NCI-H128 (cell line): ENCODE measurements around the gene TMEM248.
"Not testable (repeated sequence)": the region's sequence is repeated elsewhere in the genome, so short reads cannot be mapped to it uniquely, and the experiment has no call there.

ENCODE experiments used
- DNase-seq: peaks from one replicate; lab custom pipeline; 2025; ENCODE audit not compliant: unreplicated experiment; lab: John Stamatoyannopoulos, UW

TMEM248 gene

DNA sequence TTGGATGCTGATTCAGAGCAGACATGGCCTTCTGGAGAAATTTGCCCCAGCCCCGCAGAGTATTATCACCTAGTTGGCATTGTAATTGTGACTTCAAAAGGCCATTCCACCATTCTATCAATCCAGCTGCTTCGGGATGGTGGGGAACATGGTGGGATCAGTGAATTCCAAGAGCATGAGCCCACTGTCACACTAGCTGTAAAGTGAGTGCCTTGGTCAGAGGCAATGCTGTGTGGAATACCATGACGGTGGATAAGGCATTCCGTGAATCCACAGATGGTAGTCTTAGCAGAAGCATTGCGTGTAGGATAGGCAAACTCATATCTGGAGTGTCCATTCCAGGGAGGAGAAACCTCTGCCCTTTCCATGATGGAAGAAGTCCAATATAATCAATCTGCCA is 13.3 kb upstream of the TMEM248 start:
- no peak for DNase-seq

DNA sequence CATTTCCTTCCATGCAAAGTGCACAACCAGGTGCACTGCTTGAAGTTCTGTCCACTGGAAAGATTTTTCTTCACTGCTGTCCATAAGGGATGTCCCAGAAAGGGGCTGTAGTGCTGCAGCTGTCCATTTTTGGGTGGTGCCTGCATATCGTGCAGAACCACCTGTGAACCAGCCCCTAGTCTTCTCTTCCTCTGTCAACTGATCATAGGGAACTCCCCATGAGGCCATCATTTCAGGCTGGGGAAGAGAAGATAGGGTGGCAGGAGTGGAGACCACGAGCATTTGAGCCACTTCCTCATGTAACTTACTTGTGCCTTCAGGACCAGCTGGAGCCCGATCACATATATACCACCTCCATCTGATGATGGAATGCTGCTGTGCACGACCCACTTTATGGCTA is 12.4 kb upstream of the TMEM248 start:
- DNase-seq: not testable (repeated sequence)

DNA sequence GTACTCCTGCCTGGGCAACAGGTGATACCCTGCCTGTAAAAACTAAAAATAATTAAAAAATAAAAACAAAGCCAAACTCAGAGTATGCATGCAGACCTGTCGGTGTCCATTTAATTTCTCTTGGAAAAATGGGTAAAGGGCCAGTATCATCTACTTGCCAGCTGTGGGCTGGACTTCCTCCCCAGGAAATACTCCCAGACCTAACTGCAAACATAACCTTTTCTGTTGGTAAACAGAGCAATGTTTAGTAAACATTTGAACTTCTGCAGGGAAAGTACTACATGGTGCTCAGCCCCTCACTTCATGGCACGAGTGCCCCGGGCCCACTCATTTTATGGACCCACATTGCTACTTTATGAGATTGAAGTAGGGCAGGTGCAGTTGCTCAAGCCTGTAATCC is 10.2 kb upstream of the TMEM248 start:
- DNase-seq: no peak

DNA sequence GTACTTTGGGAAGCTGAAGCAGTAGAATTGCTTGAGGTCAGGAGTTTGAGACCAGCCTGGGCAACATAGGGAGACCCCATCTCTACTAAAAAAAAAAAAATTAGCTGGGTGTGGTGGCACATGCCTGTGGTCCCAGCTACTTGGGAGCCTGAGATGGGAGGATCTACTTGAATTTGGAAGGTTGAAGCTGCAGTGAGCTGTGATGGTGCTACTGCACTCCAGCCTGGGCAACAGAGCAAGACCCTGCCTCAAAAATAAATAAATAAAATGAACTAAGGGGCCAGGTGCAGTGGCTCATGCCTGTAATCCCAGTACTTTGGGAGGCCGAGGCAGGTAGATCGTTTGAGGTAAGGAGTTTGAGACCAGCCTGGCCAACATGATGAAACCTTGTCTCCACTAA is 9.8 kb upstream of the TMEM248 start:
- DNase-seq: not testable (repeated sequence)

DNA sequence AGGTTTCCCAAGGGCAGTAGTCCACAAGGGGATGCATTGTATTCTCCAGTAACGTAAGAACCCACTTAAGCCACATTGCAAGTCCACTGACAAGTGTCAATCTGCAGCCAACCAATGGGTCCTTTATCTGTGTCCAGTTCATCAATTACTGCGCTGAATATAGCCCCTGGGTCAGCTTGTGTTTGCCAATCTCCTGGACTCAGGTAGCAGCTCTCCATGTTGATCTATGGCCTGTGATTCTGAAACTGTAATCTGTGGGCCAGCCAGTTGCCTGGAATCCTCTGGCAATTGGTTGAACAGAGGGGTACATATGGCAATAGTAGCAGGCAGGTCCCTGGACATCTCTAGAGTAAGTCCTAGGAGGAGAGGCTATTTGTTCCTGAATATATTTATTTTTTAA is 8.8 kb upstream of the TMEM248 start:
- no peak for DNase-seq

DNA sequence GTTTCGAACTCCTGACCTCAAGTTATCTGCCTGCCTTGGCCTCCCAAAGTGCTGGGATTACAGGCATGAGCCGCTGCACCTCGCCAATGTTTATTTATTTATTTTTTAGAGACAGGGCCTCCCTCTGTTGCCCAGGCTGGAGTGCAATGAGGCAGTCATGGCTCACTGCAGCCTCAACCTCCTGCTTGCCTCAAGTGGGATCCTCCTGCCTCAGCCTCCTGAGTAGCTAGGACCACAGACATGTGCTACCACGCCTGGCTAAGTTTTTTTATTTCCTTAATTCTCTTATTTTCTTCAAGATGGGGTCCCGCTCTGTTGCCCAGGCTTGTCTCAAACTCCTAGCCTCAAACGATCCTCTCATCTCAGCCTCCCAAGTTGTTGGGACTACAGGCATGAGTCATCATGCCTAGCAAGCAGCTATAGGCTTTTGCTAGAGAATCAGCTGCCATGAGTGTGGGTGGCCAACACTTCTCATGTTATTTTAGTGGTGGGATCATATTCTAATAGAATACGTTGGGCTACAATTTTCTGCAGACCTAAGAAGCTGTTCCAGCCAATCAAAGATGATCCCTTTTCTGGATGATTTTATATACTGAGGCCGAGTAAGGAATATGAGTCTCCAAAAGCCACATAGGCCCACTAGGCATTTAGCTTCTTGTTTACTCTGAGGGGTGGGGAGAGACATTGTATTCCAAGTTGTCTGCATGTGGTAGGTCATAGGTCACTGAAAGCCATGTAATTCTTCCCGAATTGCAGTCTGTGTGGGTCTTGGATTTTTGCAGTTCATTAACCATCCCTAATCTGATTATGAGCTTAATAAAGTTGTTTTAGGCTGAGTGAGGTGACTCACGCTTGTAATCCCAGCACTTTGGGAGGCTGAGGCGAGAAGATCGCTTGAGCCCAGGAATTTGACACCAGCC is 7.6 kb upstream of the TMEM248 start:
- DNase-seq: no peak

DNA sequence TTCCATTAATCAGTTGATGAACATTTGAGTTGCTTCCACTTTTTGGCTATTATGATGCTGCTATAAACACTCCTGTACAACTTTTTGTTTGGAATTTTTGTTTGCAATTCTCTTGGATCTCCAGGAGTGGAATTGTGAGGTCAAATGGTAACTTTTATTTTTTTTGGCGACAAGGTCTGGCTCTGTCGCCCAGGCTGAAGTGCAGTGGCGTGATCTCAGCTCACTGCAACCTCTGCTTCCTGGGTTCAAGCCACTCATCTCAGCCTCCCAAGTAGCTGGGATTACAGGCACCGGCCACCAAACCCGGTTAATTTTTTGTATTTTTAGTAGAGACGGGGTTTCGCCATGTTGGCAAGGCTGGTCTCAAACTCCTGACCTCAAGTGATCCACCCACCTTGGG is 3.1 kb upstream of the TMEM248 start:
- not testable (repeated sequence) for DNase-seq

DNA sequence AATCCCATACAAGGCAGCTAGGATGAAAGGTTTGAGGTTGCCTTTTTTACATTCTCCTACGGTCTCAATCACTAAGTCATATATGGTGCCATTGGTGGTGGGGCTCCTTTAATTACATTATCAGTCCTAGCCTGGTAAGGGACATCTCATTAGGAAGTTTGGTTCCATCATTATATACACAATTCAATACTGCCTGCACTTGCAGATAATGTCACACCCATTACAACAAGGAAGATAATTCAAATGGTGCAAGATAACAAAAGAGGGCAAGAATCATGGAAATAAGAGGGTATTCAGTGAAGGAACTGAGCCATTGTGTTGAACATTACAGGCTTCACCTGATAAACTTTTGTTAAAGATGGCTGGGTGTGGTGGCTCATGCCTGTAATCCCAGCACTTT is 1.7 kb upstream of the TMEM248 start:
- DNase-seq: no peak

DNA sequence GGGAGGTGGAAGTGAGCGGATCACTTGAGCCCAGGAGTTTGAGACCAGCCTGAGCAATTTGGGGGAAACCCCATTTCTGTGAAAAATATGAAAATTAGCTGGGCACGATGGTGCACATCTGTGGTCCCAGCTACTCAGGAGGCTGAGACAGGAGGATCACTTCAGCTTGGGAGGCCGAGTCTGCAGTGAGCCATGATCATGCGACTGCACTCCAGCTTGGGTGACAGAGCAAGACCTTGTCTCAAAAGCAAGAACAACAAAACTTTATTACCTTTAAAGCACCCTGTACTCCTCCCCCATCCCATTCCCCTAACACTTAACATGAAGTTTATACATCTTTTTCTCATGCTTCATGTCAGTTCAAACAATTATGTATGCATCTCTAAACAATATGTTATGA is 1.3 kb upstream of the TMEM248 start:
- DNase-seq: no peak

DNA sequence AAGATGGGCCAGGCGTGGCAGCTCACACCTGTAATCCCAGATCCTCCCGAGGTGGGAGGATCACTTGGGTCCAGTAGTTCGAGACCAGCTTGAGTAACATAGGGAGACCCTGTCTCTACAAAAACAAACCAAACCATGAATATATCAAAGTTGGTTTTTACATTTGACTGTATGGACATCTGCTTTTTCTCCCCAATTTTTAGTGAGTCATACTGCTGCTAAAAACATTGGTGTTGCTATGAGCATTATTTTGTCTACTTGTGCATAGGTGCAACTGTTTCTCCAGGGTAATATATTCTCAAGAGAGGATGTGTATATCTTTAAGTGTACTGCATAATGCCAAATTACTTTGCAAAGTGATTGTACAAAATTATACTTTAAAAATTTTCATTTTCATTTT is 769 bp upstream of the TMEM248 start:
- DNase-seq: no peak

DNA sequence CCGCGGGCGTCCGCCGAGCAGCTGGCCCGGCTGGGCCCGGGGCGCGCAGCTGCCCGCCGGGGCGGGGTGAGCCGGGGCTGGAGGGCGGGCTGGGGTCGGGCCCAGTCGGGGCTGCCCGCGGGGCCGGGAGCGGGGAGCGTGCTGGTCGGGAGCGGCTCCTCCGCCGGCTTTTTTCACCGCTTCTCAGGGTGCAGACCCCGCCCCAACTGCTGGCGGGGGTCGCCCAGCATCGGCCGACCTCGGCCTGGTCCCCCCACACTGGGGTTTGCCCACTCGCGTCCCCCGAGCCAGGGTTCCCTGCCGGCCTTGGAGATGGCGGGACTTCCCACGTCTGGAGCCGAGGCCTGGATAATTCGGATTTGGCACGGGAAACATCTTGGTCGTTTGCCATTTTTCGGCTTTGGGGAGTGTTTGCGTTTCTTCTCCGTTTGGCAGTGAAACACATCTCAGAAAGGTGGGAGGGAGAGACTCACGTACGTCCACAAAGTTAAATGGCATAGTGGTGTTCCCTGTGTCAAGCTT is 432 bp downstream of the TMEM248 start:
- no peak for DNase-seq

DNA sequence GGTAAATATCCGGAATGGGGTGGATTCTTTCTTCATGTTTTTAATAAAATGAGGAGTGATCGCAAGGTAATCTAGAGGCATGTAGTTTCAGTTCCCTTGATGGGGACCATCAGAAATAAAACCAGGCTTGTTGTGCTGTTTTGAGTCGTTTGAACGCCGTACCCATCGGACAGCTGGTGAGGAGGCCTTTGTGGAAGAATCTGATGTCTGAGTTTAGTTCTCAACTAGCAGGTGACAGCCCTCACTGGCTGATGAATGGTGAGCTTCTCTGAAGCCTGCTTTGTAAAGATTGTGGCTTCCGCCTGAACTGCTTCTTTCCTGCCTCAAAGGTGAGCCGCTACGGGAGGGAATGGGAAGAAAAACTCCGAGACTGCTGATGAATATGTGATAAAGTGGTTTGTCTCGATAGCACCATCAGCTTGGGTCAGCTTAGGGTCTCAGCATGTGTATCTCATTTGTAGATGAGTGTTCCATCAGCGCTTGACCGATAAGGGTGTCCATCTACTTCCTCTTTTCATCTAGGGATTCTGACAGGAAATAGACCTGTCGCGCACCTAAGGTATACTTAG is 977 bp downstream of the TMEM248 start:
- no peak for DNase-seq

DNA sequence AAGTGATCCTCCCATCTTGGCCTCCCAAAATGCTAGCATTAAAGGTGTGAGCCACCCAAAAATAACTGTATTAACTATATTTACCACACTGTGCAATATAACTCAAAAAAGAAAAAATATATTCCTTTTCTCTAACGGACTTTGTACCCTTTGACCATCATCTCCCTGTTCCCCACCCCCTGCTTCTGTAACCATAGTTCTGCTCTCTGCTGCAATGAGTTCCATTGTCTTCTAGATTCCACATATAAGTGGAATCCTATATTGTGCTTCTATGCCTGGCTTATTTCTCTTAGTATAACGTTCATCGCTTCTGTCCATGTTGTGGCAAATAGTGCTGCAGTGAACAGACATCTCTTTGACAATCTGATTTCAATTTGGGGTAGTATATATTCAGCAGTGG is 4.2 kb downstream of the TMEM248 start:
- no peak for DNase-seq

DNA sequence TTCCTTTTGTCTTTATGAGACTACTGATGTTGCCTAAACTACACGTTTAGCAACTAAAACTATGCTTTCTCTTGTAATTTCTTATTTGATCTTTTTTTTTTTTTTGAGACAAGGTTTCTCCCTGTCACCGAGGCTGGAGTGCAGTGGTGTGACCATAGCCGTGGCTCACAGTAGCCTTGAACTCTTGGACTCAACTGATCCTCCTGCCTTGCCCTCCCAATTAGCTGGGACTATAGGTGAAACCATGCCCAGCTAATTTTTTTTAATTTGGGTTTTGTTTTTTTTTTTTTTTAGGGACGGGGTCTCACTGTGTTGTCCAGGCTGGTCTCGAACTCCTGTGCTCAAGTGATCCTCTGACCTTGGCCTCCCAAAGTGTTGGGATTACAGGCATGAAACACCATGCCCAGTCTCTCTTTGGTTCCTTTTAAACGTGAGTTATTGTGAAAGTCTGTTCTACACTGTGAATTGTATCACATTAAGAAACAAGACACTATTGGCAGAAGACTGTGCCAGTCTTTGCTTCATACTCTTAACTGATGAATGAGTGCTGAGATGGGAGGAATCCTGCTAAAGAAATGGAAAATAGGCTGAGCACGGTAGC is 6.4 kb downstream of the TMEM248 start:
- DNase-seq: no peak

DNA sequence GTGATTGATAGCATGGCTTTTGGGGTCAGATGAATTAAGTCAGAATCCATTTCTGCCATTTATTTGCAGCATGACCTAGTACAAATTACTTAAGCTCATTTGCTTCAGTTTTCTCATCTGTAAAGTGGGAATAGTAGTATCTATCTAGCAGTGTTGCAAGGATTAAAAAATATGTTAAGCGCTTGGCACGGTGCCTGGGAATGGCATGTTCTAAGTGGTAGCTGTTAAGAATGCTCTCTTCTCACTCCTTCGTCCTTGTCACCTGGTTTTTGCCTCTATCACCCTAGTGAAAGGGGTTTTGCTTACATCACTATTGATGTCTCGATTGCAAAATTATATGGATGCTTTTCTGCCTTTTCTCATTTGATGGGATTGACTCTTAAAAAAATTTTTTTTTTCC is 7.4 kb downstream of the TMEM248 start:
- DNase-seq: no peak

DNA sequence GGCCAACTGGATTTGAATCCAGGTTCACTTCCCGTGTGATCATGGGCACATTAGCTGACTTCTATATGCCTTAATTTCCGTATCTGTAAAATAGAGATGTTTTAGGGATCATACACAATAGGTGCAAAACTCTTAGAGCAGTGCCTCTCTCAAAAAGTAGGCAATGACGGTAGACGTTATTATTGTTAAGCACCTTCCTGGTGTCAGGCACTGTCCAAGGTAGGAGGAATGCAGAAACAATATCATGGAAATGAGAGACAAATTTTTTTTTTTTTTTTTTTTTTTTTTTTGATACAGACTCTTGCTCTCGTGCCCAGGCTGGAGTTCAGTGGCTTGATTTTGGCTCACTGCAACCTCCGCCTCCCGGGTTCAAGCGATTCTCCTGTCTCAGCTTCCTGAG is 8.1 kb downstream of the TMEM248 start:
- no peak for DNase-seq

DNA sequence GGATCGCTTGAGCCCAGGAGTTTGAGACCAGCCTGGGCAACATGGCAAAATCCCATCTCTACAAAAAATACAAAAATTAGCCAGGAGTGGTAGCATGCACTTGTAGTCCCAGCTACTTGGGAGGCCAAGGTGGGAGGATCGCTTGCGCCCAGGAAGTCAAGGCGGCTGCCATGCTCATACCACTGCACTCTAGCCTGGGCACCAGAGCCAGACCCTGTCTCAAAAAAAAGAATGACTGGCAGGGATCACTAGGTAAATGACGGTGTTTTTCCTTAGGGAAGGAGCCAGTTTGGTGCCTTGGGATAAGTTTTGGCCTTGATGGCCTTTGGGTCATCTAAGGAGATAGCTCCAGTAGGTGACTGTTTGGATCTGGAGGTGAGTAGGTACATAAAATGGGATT is 8.9 kb downstream of the TMEM248 start:
- DNase-seq: no peak

DNA sequence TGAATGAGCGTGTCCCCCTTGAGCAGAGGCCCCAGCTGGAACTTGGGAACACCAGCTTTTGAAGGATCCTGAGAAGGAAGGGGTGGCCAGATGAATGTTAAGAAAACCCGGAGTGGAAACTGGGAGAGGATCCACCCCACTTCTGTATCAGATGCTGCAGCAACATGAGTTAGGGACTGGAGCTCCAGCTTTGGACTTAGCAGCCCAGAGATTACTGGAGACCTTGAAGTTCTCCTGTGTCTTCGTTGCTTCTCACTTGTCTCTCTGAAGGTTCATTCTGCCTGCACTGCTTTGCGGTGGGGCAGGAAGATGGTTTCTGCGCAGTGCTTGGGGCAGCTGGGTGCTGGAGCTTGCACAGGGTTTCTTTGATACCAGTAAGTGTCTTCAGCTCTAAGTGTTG is 9.3 kb downstream of the TMEM248 start:
- DNase-seq: no peak

DNA sequence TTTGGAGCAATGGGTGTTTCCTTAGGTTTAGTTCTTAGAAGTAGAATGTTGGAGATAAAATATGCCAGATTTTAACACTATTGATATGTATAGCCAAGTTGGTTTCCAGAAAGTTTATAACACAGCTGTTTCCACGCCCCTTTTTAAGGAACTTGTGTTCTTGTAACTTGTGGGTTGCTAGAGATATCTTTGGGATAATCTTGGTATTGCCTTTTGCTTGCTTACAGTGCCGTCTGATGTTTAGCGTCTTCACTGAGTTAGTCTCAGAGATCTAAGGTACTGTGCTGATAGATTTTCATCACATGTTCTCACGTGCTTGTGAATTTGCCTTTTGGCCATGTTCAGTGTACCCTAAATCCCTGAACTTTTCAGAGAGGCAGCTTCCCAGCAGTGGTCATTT is 12.4 kb downstream of the TMEM248 start:
- no peak for DNase-seq

DNA sequence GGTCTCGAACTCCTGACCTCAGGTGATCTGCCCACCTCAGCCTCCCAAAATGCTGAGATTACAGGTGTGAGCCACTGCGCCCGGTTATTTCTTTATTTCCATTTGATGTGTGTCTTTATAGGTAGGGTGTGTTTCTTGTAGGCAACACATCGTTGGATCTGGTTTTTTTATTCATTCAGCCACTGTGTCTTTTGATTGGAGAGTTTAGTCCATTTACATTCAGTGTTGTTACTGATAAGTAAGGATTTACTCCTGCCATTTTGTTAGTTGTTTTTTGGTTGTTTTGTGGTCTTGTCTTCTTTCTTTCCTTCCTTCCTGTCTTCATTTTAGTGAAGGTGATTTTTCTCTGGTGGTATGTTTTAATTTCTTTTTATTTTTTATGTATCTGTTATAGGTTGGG is 16.9 kb downstream of the TMEM248 start:
- no peak for DNase-seq

DNA sequence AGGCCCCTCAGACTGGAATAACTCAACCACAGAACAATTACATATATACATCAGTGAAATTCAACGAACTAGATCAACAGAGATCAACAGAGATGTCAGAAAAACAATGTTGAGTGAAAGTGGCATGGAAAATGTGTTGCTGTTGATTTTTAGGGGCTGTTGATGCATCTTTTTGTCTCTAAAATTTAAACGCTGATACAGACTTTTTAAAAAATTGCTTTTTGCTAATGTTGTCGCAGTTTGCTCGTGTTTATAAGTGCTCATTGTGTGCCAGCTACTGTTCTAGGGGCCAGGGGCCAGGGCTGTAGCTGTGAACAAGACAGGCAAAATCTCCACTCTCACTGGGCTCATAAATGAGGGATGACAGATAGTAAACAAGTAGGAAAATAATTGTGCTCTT is 18.3 kb downstream of the TMEM248 start:
- DNase-seq: no peak

DNA sequence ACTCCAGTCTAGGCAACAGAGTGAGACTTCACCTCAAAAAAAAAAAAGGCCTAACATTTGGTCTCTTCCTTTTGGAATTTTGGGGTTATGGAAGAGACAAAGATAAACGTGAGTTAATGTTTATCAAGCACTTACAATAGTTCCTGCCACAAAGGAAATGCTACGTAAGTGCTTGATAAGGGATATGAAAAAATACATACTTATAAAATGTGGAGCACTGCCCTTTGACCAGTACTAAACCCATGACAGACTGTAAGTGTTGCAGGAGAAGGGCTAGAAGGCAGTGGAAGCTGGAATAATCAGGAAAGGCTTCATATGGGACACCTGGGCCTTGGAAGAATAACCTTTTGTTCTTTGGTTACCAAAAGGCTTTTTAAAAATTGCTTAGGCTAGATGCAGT is 25.5 kb downstream of the TMEM248 start:
- no peak for DNase-seq
